GM12864 (cell line): Measurements from ENCODE around the gene SPNS3.

ENCODE experiments used
- DNase-seq: peaks from one replicate; pipeline ENCODE4 v3.0.0-alpha.2; 2011; ENCODE audit warnings: low read depth
- H3K4me3 ChIP-seq: 2 replicates; pipeline ENCODE4 v1.5.1; 2011; ENCODE audit warnings: mild to moderate bottlenecking, low read depth, low read length, control low read depth
- CTCF ChIP-seq: IDR thresholded peaks from 2 replicates; pipeline ENCODE4 v1.5.1; 2011; ENCODE audit warnings: low read depth, mild to moderate bottlenecking, moderate library complexity, low read length, control low read depth, inconsistent platforms; ENCODE audit errors: missing control alignments

The SPNS3 gene, protein sequence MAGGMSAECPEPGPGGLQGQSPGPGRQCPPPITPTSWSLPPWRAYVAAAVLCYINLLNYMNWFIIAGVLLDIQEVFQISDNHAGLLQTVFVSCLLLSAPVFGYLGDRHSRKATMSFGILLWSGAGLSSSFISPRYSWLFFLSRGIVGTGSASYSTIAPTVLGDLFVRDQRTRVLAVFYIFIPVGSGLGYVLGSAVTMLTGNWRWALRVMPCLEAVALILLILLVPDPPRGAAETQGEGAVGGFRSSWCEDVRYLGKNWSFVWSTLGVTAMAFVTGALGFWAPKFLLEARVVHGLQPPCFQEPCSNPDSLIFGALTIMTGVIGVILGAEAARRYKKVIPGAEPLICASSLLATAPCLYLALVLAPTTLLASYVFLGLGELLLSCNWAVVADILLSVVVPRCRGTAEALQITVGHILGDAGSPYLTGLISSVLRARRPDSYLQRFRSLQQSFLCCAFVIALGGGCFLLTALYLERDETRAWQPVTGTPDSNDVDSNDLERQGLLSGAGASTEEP

GRCh38 chr17:4433515-4434031, at the start of gene SPNS3:
Gene SPNS3 (plus strand): TSS chr17:4433940. CDS start chr17:4433968, 28 bp downstream.
- no peak for TF ChIP-seq CTCF
- no peak within 1 kb of the TSS for H3K4me3 ChIP-seq
- DNase-seq: no peak

- TF ChIP-seq CTCF: no peak
- H3K4me3 ChIP-seq: no peak overlapping the region
- no peak for DNase-seq
These were observed 47.3 kb upstream of the SPNS3 start for GRCh38 chr17:4386406-4386805.

- H3K4me3 ChIP-seq: no peak overlapping the region
- DNase-seq: no peak
- TF ChIP-seq CTCF: no peak
These were observed 46.6 kb upstream of the SPNS3 start for GRCh38 chr17:4387137-4387536.

GRCh38 chr17:4389079-4389478, 44.7 kb upstream of the SPNS3 start:
- no peak for DNase-seq
- TF ChIP-seq CTCF: no peak
- no peak overlapping the region for H3K4me3 ChIP-seq

- H3K4me3 ChIP-seq: peak overlapping the region; percentile 35
- TF ChIP-seq CTCF: no peak
- no peak for DNase-seq
These were observed 39.9 kb upstream of the SPNS3 start for GRCh38 chr17:4393806-4394205.

DNA sequence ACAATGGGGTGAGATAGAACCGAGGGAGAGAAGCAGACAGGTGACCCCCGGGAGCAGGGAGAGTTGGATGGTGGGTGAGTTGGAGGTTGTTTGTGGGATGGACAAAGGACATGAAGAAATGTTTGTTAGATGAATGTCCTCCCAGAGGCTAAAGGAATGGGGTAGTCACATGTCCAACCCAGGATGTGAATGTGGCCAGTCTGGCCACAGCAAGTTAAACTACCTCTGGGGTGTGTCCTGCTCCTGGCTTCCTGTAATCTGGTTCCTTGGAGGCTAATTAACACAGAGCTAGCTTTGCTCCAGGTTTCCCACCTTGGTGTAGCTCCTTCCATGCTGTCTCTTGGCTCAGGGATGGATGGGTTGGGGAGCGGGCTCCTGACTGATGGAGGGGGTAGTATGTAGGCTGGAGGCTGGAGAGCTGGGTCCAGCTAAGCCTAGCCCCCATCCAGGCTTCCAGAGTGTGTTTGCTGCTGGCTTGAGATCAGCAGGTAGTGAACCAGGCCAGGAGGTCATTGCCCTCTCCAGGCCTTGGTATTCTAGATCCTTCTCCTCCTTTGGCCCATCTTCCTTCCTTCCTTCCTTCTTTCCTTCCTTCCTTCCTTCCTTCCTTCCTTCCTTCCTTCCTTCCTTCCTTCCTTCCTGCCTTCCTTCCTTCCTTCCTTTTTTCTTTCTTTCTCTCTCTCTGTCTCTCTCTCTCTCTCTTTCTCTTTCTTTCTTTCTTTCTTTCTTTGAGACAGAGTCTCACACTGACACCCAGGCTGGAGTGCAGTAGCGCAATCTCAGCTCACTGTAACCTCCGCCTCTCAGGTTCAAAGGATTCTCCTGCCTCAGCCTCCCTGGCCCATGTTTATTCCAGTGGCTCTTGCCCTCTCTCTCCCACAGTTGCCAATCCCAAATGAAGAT, 39.3 kb upstream of the SPNS3 start:
- DNase-seq: no peak
- peak overlapping the region; percentile 35 for H3K4me3 ChIP-seq
- TF ChIP-seq CTCF: no peak
